ENCODE measurements around the gene FECH.

FECH gene

GRCh38 chr18:57505231-57505630 is 81.3 kb downstream of the FECH start:
- no peak overlapping the region for H3K4me3 ChIP-seq (ENCODE audit: low read depth, low read length)
- TF ChIP-seq CTCF (IDR thresholded peaks at IDR 0.05; ENCODE audit: low read depth, low read length), result no peak
- no peak for DNase-seq (ENCODE audit: low read depth, low spot score)
- in situ Hi-C loops (cut with HindIII; ENCODE audit: low sequenced_read_pairs), result no loop called here

GRCh38 chr18:57502624-57503023 is 83.9 kb downstream of the FECH start:
- no peak overlapping the region for H3K4me3 ChIP-seq (ENCODE audit: low read depth, low read length)
- in situ Hi-C loops (cut with HindIII; ENCODE audit: low sequenced_read_pairs), result no loop called here
- TF ChIP-seq CTCF (IDR thresholded peaks at IDR 0.05; ENCODE audit: low read depth, low read length), result no peak

DNA sequence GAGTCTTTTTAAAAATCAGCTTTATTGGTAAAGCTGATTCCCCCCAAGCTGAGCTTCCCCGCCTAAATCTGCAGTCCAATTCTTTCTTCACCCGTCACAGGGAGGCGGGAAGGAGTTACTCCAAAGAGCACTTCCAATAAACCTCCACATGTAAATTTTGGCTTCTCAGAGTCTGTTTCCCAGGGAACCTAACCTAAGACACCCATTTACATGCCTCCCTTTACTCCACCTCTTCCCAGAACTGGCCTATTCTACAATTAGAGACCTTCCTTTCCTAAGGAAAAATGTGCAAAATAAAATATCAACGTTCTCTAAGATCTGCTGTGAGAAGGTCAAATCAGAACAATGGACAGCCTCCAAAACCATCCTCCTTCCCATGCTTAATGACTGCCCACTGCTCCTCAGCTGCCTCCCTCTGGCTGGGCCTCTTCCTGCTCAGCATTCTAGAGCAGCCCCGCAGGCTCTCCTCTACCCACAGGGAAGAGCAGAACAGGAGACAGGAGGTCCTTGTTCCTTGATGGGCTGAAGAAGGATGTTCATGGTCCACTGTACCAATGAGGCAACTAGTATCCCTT is 87.7 kb downstream of the FECH start:
- no peak overlapping the region for H3K4me3 ChIP-seq (ENCODE audit: low read depth, low read length)
- no peak for DNase-seq (ENCODE audit: low read depth, low spot score)
- in situ Hi-C loops (cut with HindIII; ENCODE audit: low sequenced_read_pairs), result no loop called here
- no peak for TF ChIP-seq CTCF (IDR thresholded peaks at IDR 0.05; ENCODE audit: low read depth, low read length)

More at GRCh38 chr18:57502624-57503023, 83.9 kb downstream of the FECH start:
- DNase-seq (ENCODE audit: low read depth, low spot score), result no peak
